ENCODE results near the gene SUMF1. TPM values are rescaled to one million over a fixed set of nuclear protein-coding genes. Genes with fewer than 3 reads are reported as not detected.

The SUMF1 gene
- total RNA-seq, 1 donor, result 41.9 TPM

GRCh38 chr3:4380013-4380412 is 87.1 kb downstream of the SUMF1 start:
- no peak for TF ChIP-seq CTCF (IDR thresholded peaks at IDR 0.05; ENCODE audit: insufficient read depth, low read depth, low read length)
- DNase-seq (ENCODE audit: low read depth), result no peak
- no peak overlapping the region for H3K4me3 ChIP-seq (ENCODE audit: low read depth, low read length)

- no peak for DNase-seq (ENCODE audit: low read depth)
- no peak for TF ChIP-seq CTCF (IDR thresholded peaks at IDR 0.05; ENCODE audit: insufficient read depth, low read depth, low read length)
- no peak overlapping the region for H3K4me3 ChIP-seq (ENCODE audit: low read depth, low read length)
These were observed 90.6 kb downstream of the SUMF1 start for GRCh38 chr3:4376499-4376898.

GRCh38 chr3:4375911-4376310 is 91.2 kb downstream of the SUMF1 start:
- no peak for DNase-seq (ENCODE audit: low read depth)
- TF ChIP-seq CTCF (IDR thresholded peaks at IDR 0.05; ENCODE audit: insufficient read depth, low read depth, low read length), result no peak
- H3K4me3 ChIP-seq (ENCODE audit: low read depth, low read length), result no peak overlapping the region

- no peak for DNase-seq (ENCODE audit: low read depth)
- H3K4me3 ChIP-seq (ENCODE audit: low read depth, low read length), result no peak overlapping the region
- no peak for TF ChIP-seq CTCF (IDR thresholded peaks at IDR 0.05; ENCODE audit: insufficient read depth, low read depth, low read length)
These were observed 93.4 kb downstream of the SUMF1 start for GRCh38 chr3:4373669-4374068.

GRCh38 chr3:4362523-4362922 is 104.5 kb downstream of the SUMF1 start:
- no peak for DNase-seq (ENCODE audit: low read depth)
- no peak for TF ChIP-seq CTCF (IDR thresholded peaks at IDR 0.05; ENCODE audit: insufficient read depth, low read depth, low read length)
- H3K4me3 ChIP-seq (ENCODE audit: low read depth, low read length), result no peak overlapping the region

- no peak for TF ChIP-seq CTCF (IDR thresholded peaks at IDR 0.05; ENCODE audit: insufficient read depth, low read depth, low read length)
- no peak for DNase-seq (ENCODE audit: low read depth)
- no peak overlapping the region for H3K4me3 ChIP-seq (ENCODE audit: low read depth, low read length)
These were observed 106.3 kb downstream of the SUMF1 start for GRCh38 chr3:4360817-4361216.

GRCh38 chr3:4359805-4360502 is 107.1 kb downstream of the SUMF1 start:
- H3K4me3 ChIP-seq (ENCODE audit: low read depth, low read length), result no peak overlapping the region
- TF ChIP-seq CTCF (IDR thresholded peaks at IDR 0.05; ENCODE audit: insufficient read depth, low read depth, low read length), result no peak
- peak; percentile 53 for DNase-seq (ENCODE audit: low read depth)

All from fibroblast of villous mesenchyme (primary cell).